ENCODE measurements around the gene CDC26.

DNA sequence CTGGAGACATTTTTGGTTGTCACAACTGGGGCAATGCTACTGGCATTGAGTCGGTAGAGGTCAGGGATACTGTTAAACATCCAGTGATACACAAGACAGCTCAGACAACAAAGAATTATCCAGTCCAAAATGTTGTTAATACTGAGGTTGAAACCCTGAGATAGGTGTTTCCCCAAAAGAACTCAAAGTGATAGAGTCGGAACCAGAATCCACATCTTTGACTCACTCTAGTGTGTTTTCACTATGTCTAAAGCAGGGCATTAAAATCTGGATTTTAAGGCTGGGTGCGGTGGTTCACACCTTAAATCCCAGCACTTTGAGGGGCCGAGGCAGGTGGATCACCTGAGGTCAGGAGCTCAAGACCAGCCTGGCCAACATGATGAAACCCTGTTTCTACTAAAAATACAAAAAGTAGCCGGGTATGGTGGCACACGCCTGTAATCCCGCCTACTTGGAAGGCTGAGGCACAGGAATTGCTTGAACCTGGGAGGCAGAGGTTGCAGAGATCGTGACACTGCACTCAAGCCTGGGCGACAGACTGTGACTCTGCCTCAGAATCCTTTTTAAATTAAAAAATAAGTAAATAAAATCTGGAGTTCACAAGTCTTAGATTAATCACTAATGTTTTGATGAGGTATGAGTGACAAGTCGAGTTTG is 37.0 kb downstream of the CDC26 start:
- TF ChIP-seq CTCF (IDR thresholded peaks at IDR 0.05) (no peak), POLR2A (IDR thresholded peaks at IDR 0.05) (no peak), POLR2AphosphoS5 (IDR thresholded peaks at IDR 0.05) (no peak)

Measured in suprapubic skin (tissue), 4 donors.